ENCODE data around the gene GALNT10.

- no peak for TF ChIP-seq CTCF (conservative IDR thresholded peaks at IDR 0.05; ENCODE audit: low read depth, low read length)
- TF ChIP-seq CEBPB (IDR thresholded peaks at IDR 0.05; ENCODE audit: low read depth, low read length), result no peak
- no peak for TF ChIP-seq RFX5 (IDR thresholded peaks at IDR 0.05; ENCODE audit: low read depth, low read length)
- no peak for TF ChIP-seq MAFK (IDR thresholded peaks at IDR 0.05; ENCODE audit: low read depth, low read length)
- no peak for TF ChIP-seq POLR2A (IDR thresholded peaks at IDR 0.05; ENCODE audit: low read depth, low read length)
- TF ChIP-seq SMC3 (IDR thresholded peaks at IDR 0.05; ENCODE audit: low read depth, low read length), result no peak
- TF ChIP-seq RCOR1 (IDR thresholded peaks at IDR 0.05; ENCODE audit: insufficient replicate concordance, low read length), result no peak
- no peak for TF ChIP-seq ELK1 (IDR thresholded peaks at IDR 0.05; ENCODE audit: borderline replicate concordance, low read depth, low read length)
- TF ChIP-seq FOS (IDR thresholded peaks at IDR 0.05; ENCODE audit: low read depth, low read length), result no peak
- TF ChIP-seq USF2 (IDR thresholded peaks at IDR 0.05; ENCODE audit: low read depth, low read length), result no peak
- no peak for TF ChIP-seq RAD21 (IDR thresholded peaks at IDR 0.05; ENCODE audit: low read length)
Observed at GRCh38 chr5:154342211-154342610, 151.7 kb downstream of the GALNT10 start.

Data from IMR-90 (cell line).